GM19463 (cell line): ENCODE data around the gene CGB1.
"Not testable (repeated sequence)": the region's sequence is repeated elsewhere in the genome, so short reads cannot be mapped to it uniquely, and the experiment has no call there.

Experiments used
- ATAC-seq: cut with Tn5 transposase; IDR thresholded peaks from one replicate; pipeline ENCODE4 v1.9.1; 2021; ENCODE audit warnings: mild to moderate bottlenecking, moderate library complexity; ENCODE audit not compliant: unreplicated experiment

Gene CGB1

DNA sequence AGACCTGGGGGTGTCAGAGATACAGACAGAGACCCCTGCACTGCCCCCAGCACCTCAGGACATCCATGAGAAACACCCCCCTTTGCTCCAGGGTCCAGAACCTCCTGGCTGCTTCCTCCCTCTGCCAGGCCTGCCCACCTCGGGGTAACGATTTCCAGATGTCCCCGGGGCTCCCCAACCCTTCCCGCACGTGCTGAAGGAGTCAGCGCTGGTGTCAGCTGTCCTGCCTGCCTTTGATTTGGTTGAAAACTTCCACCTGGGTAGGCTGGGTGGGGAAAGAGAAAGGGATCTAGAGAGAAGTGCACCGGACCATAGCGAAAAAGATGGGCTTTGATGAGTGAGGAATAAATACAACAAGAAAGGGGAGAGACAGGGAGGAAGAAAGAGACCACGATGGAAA lies 22.4 kb upstream of the CGB1 start:
- no peak for ATAC-seq

DNA sequence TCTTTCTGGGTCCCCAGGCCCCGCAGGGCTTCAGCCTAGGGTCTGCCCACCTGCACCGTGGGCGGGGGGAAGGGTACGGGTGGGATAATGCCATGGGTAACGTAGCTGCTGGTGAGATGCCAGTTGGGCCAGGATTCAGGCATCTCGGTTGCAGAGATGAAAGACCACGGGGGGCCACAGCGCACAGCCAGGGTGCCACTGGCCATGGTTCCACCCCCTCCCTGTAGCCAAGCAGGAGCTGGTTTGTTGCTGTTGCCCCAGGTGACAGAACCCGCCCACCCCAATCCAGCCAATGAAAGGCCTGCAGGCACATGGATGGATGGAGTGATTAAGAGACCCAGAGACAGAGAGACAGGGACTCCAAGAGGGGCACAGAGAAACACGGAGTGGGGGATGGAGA lies 21.9 kb upstream of the CGB1 start:
- ATAC-seq = no peak

GRCh38 chr19:49057636-49058234 lies 21.0 kb upstream of the CGB1 start, which contains the start of gene CGB7:
Gene CGB7, minus strand, starts transcription at chr19:49057749. Its CDS starts 2,374 bp downstream, at chr19:49055375.
- ATAC-seq = no peak

GRCh38 chr19:49056902-49057596 lies 20.4 kb upstream of the CGB1 start:
- ATAC-seq = not testable (repeated sequence)

DNA sequence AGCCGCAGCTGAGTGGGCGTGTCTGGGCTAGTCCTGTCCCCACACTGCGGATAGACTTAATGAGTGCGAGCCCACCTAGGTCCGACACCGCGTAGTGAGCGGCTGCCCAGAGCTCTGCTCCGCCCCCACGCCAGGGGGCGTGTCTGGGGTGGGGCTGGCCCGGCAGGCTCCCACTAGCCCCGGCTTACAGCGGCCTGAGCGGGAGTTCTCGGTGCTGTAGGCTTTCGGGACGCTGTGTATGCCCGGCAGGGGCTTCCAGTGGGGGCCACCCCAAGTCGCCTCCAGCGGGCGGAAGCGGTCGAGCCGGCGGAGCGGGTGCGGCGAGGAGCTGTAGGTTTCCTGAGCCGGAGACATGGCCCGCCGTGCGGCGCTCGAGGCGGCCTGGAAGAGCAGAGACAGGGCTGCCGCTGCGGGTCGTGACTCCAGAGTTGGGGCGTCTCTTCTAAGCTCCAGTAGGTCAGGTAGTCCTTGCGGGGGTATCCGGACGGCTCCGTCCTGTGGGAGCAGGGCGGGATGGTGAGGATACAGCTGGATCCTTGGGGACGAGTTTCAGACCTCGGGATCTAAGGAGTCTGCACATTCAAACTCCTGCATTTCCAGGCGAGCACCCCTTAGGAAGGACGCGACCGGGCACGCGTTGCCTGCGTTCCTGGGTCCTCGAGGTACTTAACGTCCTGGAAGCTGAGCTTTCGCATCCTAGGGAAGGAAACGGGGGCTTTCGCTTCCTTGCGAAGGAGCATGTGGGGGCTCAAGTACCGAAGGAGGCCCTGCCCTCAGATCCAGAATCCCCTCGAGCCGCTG lies 19.6 kb upstream of the CGB1 start:
- peak; percentile 53 for ATAC-seq

GRCh38 chr19:49050376-49051033 lies 13.8 kb upstream of the CGB1 start:
- ATAC-seq = not testable (repeated sequence)

DNA sequence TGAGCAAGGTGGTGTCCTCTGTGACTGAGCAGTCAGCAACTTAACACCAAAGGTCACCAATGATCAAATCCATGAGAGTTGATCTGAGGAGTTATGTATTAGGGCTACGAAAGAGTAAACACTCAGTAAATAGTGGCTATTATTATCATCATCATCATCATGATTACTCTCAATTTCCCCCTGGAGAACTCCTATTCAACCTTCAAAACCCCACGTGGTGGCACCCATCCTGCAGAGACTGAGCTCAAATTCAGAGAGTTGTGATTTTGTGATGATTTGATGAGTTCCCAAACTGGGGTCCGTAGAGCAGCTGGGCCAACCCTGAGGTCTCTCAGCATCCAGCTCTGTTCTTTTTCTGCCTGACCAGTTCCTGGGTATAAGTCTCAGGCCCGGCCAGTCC lies 13.1 kb upstream of the CGB1 start:
- not testable (repeated sequence) for ATAC-seq

DNA sequence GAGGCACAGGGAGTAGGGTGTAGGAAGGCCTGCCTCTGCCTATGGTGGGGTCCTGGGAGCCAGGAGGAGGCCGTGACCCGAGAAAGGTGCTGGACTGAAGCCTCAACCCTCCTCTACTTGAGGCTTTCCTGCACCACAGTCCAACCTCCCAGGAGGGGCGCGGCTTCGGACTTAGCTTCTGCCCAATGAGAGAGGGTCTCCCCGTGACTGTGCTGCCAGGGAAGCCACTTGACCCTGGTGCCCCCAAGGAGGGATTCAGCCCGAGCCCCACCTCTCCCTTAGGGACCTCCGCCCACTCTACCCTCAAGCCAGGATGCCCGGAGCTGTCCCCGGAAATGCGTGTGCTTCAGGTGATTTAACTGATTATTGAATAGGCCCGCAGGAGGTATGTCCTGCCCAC lies 12.3 kb upstream of the CGB1 start, which contains the start of gene CGB8:
TSS of gene CGB8 (minus strand) at position 101 of the 400 bp plus-strand sequence. CDS start 372 bp downstream, outside the sequence.
- not testable (repeated sequence) for ATAC-seq

DNA sequence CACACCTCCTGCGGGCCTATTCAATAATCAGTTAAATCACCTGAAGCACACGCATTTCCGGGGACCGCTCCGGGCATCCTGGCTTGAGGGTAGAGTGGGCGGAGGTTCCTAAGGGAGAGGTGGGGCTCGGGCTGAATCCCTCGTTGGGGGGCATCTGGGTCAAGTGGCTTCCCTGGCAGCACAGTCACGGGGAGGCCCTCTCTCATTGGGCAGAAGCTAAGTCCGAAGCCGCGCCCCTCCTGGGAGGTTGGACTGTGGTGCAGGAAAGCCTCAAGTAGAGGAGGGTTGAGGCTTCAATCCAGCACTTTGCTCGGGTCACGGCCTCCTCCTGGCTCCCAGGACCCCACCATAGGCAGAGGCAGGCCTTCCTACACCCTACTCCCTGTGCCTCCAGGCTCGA lies 6.9 kb upstream of the CGB1 start, which contains the start of gene CGB5:
TSS of gene CGB5 (plus strand) at position 301 of the 400 bp plus-strand sequence. CDS start 362 bp downstream, outside the sequence.
- ATAC-seq = not testable (repeated sequence)

DNA sequence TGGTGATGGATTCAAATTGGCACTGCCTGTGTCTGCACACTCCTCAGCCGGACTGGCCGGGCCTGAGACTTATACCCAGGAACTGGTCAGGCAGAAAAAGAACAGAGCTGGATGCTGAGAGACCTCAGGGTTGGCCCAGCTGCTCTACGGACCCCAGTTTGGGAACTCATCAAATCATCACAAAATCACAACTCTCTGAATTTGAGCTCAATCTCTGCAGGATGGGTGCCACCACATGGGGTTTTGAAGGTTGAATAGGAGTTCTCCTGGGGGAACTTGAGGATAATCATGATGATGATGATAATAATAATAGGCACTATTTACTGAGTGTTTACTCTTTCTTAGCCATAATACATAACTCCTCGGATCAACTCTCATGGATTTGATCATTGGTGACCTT lies 6.0 kb upstream of the CGB1 start:
- ATAC-seq = not testable (repeated sequence)

DNA sequence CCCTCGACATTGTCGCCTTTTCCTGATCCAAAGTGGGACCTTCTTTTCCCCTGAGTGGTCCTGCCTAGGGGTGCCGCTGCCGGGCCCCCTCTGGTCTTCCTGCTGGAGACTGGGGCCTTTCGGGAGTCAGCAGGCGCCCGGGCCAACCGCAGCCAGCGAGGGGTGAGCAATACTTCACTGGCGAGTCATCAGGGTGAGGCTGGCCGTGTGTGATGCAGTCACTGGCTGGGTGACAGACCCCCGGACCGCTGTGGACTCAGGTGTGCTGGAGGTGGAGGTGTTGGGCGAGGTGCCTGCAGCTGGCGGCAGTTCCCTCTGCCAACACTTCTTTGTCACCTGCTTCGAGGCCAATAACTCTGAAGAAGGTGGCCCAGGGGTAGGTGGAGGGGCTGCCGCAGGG lies 5.5 kb upstream of the CGB1 start:
- no peak for ATAC-seq

DNA sequence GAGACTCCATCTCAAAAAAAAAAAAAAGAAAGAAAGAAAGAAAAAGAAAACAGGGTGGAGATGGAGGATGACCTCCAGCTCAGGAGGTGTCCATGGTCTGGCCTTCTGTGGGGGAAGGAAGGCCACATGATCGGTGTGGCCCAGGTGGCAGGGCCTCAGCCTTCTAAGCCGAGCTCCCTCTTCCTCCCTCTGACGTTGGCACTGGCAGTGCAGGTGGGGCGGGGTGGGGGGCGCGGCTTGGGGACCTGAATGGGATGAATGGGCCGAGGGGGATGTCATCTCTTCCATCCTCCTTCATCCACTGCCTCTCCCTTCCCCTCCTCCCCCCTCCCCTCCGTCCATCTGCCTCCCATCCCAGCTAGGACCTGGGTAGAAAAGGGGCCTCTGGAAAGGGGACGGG lies 3.0 kb upstream of the CGB1 start:
- ATAC-seq = not testable (repeated sequence)

DNA sequence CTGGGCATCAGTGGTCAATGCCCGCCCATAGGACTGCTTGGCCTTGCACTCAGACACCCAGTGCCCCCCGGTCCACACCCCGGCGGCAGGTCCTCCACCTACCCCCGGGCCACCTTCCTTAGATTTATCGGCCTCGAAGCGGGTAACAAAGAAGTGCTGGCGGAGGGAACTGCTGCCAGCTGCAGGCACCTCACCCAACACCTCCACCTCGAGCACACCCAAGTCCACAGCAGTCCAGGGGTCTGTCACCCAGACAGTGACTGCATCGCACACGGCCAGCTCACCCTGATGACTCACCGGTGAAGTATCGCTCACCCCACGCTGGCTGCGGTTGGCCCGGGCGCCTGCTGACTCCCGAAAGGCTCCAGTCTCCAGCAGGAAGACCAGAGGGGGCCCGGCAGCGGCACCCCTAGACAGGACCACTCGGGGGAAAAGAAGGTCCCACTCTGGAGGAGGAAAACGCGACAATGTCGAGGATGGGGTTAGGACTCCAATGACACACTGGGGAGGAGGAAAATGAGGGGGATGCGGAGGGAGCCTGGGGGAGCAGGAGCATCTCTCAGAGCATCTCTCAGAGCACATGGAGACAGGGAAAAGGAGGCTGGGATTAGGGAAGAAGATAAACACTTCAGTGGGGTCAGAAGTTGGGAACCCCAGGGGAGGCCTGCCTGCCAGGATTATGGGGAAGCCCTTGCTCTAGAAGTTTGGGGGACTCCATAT lies 2.0 kb upstream of the CGB1 start:
- ATAC-seq = not testable (repeated sequence)

DNA sequence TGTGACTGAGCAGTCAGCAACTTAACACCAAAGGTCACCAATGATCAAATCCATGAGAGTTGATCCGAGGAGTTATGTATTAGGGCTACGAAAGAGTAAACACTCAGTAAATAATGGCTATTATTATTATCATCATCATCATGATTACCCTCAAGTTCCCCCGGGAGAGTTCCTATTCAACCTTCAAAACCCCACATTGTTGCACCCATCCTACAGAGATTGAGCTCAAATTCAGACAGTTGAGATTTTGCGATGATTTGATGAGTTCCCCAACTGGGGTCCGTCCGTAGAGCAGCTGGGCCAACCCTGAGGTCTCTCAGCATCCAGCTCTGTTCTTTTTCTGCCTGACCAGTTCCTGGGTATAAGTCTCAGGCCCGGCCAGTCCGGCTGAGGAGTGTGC lies 1.4 kb upstream of the CGB1 start:
- not testable (repeated sequence) for ATAC-seq

- not testable (repeated sequence) for ATAC-seq
Observed at GRCh38 chr19:49031642-49032301, 4.9 kb downstream of the CGB1 start, which contains the start of gene CGB2. Gene CGB2, plus strand, starts transcription at chr19:49031890. Its CDS starts 206 bp downstream, at chr19:49032096.

DNA sequence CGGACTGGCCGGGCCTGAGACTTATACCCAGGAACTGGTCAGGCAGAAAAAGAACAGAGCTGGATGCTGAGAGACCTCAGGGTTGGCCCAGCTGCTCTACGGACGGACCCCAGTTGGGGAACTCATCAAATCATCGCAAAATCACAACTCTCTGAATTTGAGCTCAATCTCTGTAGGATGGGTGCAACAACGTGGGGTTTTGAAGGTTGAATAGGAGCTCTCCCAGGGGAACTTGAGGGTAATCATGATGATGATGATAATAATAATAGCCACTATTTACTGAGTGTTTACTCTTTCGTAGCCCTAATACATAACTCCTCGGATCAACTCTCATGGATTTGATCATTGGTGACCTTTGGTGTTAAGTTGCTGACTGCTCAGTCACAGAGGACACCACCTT lies 6.4 kb downstream of the CGB1 start:
- ATAC-seq = not testable (repeated sequence)

DNA sequence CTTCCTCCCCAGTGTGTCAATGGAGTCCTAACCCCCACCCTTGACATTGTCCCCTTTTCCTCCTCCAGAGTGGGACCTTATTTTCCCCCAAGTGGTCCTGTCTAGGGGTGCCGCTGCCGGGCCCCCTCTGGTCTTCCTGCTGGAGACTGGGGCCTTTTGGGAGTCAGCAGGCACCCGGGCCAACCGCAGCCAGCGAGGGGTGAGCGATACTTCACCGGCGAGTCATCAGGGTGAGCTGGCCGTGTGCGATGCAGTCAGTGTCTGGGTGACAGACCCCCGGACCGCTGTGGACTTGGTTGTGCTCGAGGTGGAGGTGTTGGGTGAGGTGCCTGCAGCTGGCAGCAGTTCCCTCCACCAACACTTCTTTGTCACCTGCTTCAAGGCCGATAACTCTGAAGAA lies 6.9 kb downstream of the CGB1 start:
- not testable (repeated sequence) for ATAC-seq

DNA sequence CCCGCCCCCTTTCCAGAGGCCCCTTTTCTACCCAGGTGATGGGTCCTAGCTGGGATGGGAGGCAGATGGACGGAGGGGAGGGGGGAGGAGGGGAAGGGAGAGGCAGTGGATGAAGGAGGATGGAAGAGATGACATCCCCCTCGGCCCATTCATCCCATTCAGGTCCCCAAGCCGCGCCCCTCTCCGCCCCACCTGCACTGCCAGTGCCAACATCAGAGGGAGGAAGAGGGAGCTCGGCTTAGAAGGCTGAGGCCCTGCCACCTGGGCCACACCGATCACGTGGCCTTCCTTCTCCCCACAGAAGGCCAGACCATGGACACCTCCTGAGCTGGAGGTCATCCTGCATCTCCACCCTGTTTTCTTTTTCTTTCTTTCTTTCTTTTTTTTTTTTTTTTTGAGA lies 8.0 kb downstream of the CGB1 start:
- not testable (repeated sequence) for ATAC-seq

- ATAC-seq = not testable (repeated sequence)
Observed at GRCh38 chr19:49025599-49025998, 11.1 kb downstream of the CGB1 start.

GRCh38 chr19:49025088-49025487 lies 11.6 kb downstream of the CGB1 start:
- ATAC-seq = not testable (repeated sequence)
